ENCODE data around the gene ILF3.

DNA sequence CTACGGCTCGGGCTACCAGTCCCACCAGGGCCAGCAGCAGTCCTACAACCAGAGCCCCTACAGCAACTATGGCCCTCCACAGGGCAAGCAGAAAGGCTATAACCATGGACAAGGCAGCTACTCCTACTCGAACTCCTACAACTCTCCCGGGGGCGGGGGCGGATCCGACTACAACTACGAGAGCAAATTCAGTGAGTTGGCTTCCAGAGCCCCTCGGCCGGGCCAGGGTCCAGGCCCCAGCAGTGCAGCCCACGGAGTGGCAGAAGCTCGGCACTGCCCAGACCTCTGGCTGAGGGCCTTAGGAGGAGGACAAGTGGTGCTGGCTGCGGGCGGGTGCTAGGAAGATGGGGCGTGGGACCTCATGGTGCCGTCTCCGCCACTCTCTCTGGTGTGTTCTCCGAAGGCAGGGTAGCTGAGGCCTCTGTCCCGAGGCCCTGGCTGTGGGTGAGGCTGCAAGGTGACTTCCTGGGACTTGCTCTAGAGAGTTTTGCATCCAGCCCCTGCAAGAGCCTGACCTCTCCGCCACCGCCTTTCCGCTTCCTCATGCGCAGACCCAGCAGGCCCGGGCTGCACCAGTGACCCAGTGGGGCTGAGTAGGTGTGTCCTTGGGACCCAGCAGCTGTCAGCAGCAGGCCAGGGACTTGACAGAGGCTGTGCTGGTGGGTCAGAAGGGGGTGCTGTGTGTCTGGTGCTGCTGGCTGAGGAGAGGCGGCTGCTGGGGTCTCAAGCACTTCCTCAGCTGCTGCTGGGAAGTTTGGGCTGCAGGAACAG, 33.6 kb downstream of the ILF3 start:
- TF ChIP-seq, protein P1, sequence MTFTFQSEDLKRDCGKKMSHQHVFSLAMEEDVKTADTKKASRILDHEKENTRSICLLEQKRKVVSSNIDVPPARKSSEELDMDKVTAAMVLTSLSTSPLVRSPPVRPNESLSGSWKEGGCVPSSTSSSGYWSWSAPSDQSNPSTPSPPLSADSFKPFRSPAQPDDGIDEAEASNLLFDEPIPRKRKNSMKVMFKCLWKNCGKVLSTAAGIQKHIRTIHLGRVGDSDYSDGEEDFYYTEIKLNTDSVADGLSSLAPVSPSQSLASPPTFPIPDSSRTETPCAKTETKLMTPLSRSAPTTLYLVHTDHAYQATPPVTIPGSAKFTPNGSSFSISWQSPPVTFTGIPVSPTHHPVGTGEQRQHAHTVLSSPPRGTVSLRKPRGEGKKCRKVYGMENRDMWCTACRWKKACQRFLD (CRISPR knock-in tag; IDR thresholded peaks at IDR 0.05; ENCODE audit: borderline replicate concordance), result no peak
- no peak for TF ChIP-seq PHF20 (CRISPR knock-in tag; IDR thresholded peaks at IDR 0.05)
- no peak for TF ChIP-seq HDAC2 (CRISPR knock-in tag; IDR thresholded peaks at IDR 0.05)

Measured in HepG2 (cell line).